Thyroid gland (tissue), 4 donors: ENCODE data around the gene GAGE12J. TPM values are rescaled to one million over a fixed set of nuclear protein-coding genes. Genes with fewer than 3 reads are reported as not detected.
"Not testable (repeated sequence)": the region's sequence is repeated elsewhere in the genome, so short reads cannot be mapped to it uniquely, and the experiment has no call there.

Experiments used
- DNase-seq, 2 donors: peaks; one replicate each; pipeline ENCODE4 v3.0.0-alpha.2; 2019
- H3K27ac ChIP-seq, 3 donors: fragments of 200-600 bp; sonication (generic); 1 replicate in 2 of 3; 2 replicates in 1 of 3; pipeline ENCODE4 v1.5.1; 2016 to 2019; ENCODE audit warnings: mild to moderate bottlenecking in 1 of 3, moderate library complexity in 1 of 3
- H3K27me3 ChIP-seq: fragments of 200-600 bp; sonication (generic); one replicate; pipeline ENCODE4 v1.5.1; 2019
- H3K36me3 ChIP-seq, 2 donors: fragments of 200-600 bp; sonication (generic); one replicate each; pipeline ENCODE4 v1.5.1; 2016 to 2019
- H3K4me1 ChIP-seq, 2 donors: fragments of 200-600 bp; sonication (generic); one replicate each; pipeline ENCODE4 v1.5.1; 2017 to 2019
- H3K4me3 ChIP-seq, 3 donors: fragments of 200-600 bp; sonication (generic); replicated peaks in 1 of 3; 1 replicate in 2 of 3; 2 replicates in 1 of 3; pipeline ENCODE4 v1.5.1; 2016; ENCODE audit warnings: mild to moderate bottlenecking in 1 of 3
- H3K9me3 ChIP-seq: fragments of 200-600 bp; sonication (generic); one replicate; pipeline ENCODE4 v1.5.1; 2017
- POLR2A ChIP-seq, 2 donors: fragments of 450-650 bp; IDR thresholded peaks; one replicate each; pipeline ENCODE4 v1.6.1; 2017; ENCODE audit warnings: antibody characterized with exemption in 2 of 2, mild to moderate bottlenecking in 2 of 2, moderate library complexity in 1 of 2
- WGBS, 2 donors: methylation state at CpG; one replicate each; pipeline ENCODE4 v1.1.5; 2017; 5-methylcytosine and 5-hydroxymethylcytosine counted together
- intact Hi-C: fragments of 100-400 bp; cut with DNase I; formaldehyde crosslinking; loops from one replicate; pipeline ENCODE4 v1.15.1; 2023
- total RNA-seq, 4 donors: library from RNA; depleted of rRNA; stranded (reverse); fragments of >200 nt; gene quantifications; one replicate each; pipeline ENCODE4 v1.2.3, GENCODE V29; 2016
- TF ChIP-seq, protein P1 (sequence below), 6 experiments: fragments of 200-600 bp in 3 of 6; fragments of 450-650 bp in 3 of 6; sonication (generic) in 3 of 6; IDR thresholded peaks; one replicate each; pipeline ENCODE4 v1.5.1; 2016 to 2019; ENCODE audit warnings: antibody characterized with exemption in 6 of 6, mild to moderate bottlenecking in 2 of 6, inconsistent platforms in 1 of 6, moderate library complexity in 1 of 6

Gene GAGE12J
- total RNA-seq, 4 donors from 2014 or later, result not detected

DNA sequence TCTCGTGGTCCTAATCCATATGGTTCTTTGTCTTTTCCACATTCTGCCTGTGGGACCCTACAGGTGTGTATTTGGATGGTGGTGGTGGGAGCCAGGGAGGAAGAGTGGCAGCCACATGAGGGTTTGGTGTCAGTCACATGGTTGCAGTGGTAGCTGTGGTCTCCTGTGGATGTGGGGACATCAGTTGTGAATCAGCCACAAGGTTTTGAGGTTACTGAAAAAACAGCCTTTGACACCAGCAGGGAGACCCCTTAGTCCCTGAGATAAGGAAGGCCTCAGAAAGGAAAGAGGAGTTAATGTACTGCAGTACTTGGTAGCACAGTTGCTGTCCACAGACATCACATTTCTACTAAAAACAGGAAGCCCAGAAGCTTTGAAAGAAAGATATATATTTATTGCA lies 34.2 kb upstream of the GAGE12J start:
- no peak for DNase-seq
- Histone ChIP-seq H3K27ac (no peak overlapping the region), H3K36me3 (no peaks in the 10 kb centered on the region), H3K27me3 (no peaks in the 10 kb centered on the region), H3K4me1 (no peaks in the 10 kb centered on the region), H3K4me3 (no peak overlapping the region), H3K9me3 (no peaks in the 10 kb centered on the region)
- WGBS, 2 donors, result 91% methylated on average over 1 of the region's 1 CpG; no CpG with 5 or more reads in 1 of the 2 donors
- intact Hi-C loops, result no loop called here
- TF ChIP-seq POLR2A (IDR thresholded peaks at IDR 0.05), result no peak
- TF ChIP-seq, protein P1, sequence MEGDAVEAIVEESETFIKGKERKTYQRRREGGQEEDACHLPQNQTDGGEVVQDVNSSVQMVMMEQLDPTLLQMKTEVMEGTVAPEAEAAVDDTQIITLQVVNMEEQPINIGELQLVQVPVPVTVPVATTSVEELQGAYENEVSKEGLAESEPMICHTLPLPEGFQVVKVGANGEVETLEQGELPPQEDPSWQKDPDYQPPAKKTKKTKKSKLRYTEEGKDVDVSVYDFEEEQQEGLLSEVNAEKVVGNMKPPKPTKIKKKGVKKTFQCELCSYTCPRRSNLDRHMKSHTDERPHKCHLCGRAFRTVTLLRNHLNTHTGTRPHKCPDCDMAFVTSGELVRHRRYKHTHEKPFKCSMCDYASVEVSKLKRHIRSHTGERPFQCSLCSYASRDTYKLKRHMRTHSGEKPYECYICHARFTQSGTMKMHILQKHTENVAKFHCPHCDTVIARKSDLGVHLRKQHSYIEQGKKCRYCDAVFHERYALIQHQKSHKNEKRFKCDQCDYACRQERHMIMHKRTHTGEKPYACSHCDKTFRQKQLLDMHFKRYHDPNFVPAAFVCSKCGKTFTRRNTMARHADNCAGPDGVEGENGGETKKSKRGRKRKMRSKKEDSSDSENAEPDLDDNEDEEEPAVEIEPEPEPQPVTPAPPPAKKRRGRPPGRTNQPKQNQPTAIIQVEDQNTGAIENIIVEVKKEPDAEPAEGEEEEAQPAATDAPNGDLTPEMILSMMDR (IDR thresholded peaks at IDR 0.05), result no peak

DNA sequence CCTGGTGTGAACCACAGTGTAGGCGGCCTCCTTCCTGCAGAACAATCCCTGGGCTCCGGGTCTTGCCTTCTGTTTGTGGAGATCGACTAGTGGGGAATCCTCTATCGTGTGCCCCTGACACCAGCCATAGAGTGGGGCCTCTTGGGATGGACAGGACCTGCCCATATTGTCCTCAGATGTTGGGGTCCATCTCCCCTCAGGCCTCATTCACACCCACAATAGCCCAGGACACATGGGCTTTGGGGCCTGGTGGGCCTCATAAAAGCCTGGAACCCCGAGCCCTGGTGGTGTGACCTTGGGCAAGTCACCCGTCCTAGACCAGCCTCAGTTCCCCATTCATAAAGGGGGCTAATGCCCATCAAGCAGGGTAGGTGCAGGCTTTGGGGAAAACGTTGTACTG lies 31.6 kb upstream of the GAGE12J start:
- intact Hi-C loops, result no loop called here
- whole genome bisulfite sequencing, 2 donors, result 71 to 100% methylated on average over 1 to 5 of the region's 7 CpGs
- Histone ChIP-seq H3K27me3 (no peaks in the 10 kb centered on the region), H3K36me3 (no peaks in the 10 kb centered on the region), H3K9me3 (no peaks in the 10 kb centered on the region), H3K4me1 (no peaks in the 10 kb centered on the region), H3K27ac (no peak overlapping the region), H3K4me3 (no peak overlapping the region)
- TF ChIP-seq POLR2A (IDR thresholded peaks at IDR 0.05), result no peak
- TF ChIP-seq, protein P1 (IDR thresholded peaks at IDR 0.05), result no peak
- DNase-seq, result no peak

DNA sequence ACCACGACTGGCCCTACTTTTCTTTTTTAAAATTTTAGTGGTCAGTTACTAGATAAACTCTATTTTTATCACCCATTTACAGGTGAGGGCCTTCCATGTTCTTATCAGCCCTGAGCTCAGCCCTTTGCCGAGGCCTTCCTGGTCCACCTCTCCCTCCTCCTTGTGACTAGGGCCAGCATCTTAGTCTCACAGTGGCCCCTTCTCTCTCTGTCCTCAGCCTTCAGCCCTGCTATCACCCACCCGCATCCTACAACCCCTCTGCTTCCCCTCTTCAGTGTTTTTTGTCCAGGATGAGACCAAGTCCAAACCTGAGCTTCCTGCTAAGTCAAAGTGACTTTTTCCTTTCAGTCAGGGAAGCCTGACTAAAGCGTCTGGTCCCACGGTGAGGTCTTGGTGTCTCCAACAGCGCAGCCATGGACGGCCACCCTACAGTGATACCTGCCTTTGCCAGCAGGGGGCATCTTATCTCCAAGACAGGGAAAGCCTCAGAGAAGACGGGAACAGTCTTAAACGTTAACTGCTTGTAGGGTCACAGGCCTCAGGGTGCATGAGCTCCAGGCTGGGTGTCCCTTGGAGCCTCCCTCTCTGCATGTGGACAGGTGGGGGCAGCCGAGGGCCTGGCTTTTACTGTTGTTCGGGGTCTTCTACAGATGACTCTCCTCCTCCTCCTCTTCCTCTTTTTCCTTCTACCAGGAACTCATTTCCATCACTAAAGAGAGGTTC lies 30.1 kb upstream of the GAGE12J start:
- TF ChIP-seq POLR2A (IDR thresholded peaks at IDR 0.05), result no peak
- TF ChIP-seq, protein P1 (IDR thresholded peaks at IDR 0.05), result peak in 5 of 6 experiments; percentile 18 to 63 (median 46)
- intact Hi-C loops, result no loop called here
- WGBS, 2 donors, result 27 to 32% methylated on average over 7 to 8 of the region's 11 CpGs
- no peak overlapping the region for H3K27ac ChIP-seq
- DNase-seq, result peak; percentile 45 to 67
- no peaks in the 10 kb centered on the region for H3K9me3 ChIP-seq
- H3K4me3 ChIP-seq, result no peak overlapping the region
- no peaks in the 10 kb centered on the region for H3K27me3 ChIP-seq
- no peaks in the 10 kb centered on the region for H3K4me1 ChIP-seq
- H3K36me3 ChIP-seq, result no peaks in the 10 kb centered on the region

DNA sequence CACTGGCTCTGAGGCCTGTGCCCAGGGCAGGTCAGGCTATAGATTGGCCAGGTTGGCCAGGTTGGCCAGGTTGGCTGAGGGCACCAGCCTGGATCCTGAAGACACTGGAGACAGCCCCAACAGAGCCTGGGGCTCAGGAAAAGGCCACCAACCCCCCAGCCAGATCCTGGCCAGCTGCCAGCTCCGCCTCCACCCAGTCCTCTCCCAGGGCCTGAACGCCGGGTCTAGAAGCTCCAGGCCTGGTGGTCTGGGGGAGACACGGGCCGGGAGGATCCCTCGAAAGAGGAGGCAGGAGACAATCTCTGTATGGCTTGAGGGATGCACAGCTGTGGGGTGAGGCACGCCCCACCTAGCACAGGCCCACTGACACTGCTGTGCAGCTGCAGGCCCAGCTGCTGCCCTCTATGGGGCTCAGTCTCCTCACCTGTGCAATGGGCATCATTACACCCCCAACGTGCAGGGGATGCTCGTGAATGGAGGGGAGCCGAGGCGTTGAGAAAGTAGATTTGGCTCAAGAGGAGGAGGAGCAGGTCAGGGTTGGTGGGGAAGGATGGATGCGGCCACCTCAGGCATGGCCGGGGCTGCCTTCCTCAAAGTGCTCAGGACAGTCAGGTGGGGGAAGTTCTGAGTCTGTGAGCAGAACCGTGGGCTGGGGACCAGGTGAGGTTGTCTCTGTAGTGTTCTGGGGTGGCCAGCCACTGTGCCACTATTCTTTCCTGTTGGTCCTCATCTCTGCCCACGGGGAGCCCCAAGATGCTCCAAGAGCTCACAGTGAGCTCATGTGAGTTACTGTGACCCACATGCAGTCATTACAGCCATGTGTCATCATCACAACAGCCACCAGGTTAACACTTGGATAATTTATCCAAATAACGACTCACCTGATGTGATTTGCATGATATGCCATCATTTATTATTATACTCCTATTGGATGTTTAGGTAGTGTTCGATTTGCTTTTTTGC lies 29.2 kb upstream of the GAGE12J start:
- H3K4me3 ChIP-seq, result no peak overlapping the region
- TF ChIP-seq POLR2A (IDR thresholded peaks at IDR 0.05), result no peak
- TF ChIP-seq, protein P1 (IDR thresholded peaks at IDR 0.05), result no peak
- H3K27me3 ChIP-seq, result no peaks in the 10 kb centered on the region
- no peaks in the 10 kb centered on the region for H3K36me3 ChIP-seq
- 70 to 92% methylated on average over 6 to 7 of the region's 17 CpGs for WGBS, 2 donors
- H3K27ac ChIP-seq, result no peak overlapping the region
- H3K9me3 ChIP-seq, result no peaks in the 10 kb centered on the region
- no peaks in the 10 kb centered on the region for H3K4me1 ChIP-seq
- intact Hi-C loops, result no loop called here
- DNase-seq, result no peak

DNA sequence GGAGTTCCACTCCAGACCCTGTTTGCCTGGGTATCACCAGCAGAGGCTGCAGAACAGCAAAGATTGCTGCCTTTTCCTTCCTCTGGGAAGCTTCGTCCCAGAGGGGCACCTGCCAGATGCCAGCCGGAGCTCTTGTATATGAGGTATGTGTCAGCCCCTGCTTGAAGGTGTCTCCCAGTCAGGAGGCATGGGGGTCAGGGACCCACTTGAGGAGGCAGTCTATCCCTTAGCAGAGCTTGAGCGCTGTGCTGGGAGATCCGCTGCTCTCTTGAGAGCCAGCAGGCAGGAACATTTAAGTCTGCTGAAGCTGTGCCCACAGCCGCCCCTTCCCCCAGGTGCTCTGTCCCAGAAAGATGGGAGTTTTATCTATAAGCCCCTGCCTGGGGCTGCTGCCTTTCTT lies 22.5 kb upstream of the GAGE12J start:
- WGBS, 2 donors, result 67% methylated on average over 1 of the region's 5 CpGs; no CpG with 5 or more reads in 1 of the 2 donors
- H3K36me3 ChIP-seq, H3K9me3 ChIP-seq, intact Hi-C loops, H3K27me3 ChIP-seq, H3K27ac ChIP-seq, DNase-seq, H3K4me1 ChIP-seq, H3K4me3 ChIP-seq: not testable (repeated sequence)
